CD8-positive, alpha-beta memory T cell (primary cell): ENCODE measurements around the gene PLEKHH2. TPM values are rescaled to one million over a fixed set of nuclear protein-coding genes. Genes with fewer than 3 reads are reported as not detected.

Source experiments
- CTCF ChIA-PET: fragments of 350-600 bp; sonication (Branson Sonifier 250); formaldehyde crosslinking; loops from one replicate; lab custom pipeline; 2021; ENCODE audit warnings: antibody characterized with exemption; lab: Charles Lee
- POLR2A ChIA-PET: fragments of 350-600 bp; sonication (Branson Sonifier 250); formaldehyde crosslinking; loops from one replicate; lab custom pipeline; 2021; ENCODE audit warnings: antibody characterized with exemption; lab: Charles Lee
- DNase-seq, 5 donors: peaks; one replicate each; pipeline versions ENCODE4 v3.0.0 to v3.0.0-alpha.2; 2020 to 2022; ENCODE audit warnings: mixed read lengths in 1 of 5
- H3K27ac ChIP-seq: one replicate; pipeline ENCODE4 v1.7.0; 2013; ENCODE audit warnings: low read depth, mild to moderate bottlenecking, low read length, moderate library complexity
- H3K27me3 ChIP-seq: 2 replicates; pipeline ENCODE4 v1.7.0; 2013; ENCODE audit warnings: low read length, mild to moderate bottlenecking; ENCODE audit not compliant: insufficient read depth, poor library complexity, severe bottlenecking
- H3K36me3 ChIP-seq: 2 replicates; pipeline ENCODE4 v1.7.0; 2013; ENCODE audit warnings: mild to moderate bottlenecking, low read length, moderate library complexity; ENCODE audit not compliant: insufficient read depth
- H3K4me1 ChIP-seq: 2 replicates; pipeline ENCODE4 v1.7.0; 2013; ENCODE audit warnings: mild to moderate bottlenecking, low read length, moderate library complexity; ENCODE audit not compliant: insufficient read depth
- H3K4me3 ChIP-seq: 2 replicates; pipeline ENCODE4 v1.7.0; 2013; ENCODE audit warnings: mild to moderate bottlenecking, low read length
- H3K9me3 ChIP-seq: 2 replicates; pipeline ENCODE4 v1.7.0; 2013; ENCODE audit warnings: mild to moderate bottlenecking, low read length
- H3K27ac Mint-ChIP-seq, 8 donors: one replicate each; pipeline ENCODE4 v1.8.0; 2020 to 2021; ENCODE audit warnings: mixed read lengths in 8 of 8, mild to moderate bottlenecking in 6 of 8, inconsistent platforms in 3 of 8, moderate library complexity in 3 of 8
- H3K27me3 Mint-ChIP-seq, 2 donors: one replicate each; pipeline ENCODE4 v1.8.0; 2020 to 2021; ENCODE audit warnings: mixed read lengths in 2 of 2, mild to moderate bottlenecking in 1 of 2, moderate library complexity in 1 of 2
- H3K36me3 Mint-ChIP-seq, 3 donors: one replicate each; pipeline ENCODE4 v1.8.0; 2020 to 2021; ENCODE audit warnings: mixed read lengths in 3 of 3, inconsistent platforms in 1 of 3, mild to moderate bottlenecking in 1 of 3
- H3K4me1 Mint-ChIP-seq, 3 donors: one replicate each; pipeline ENCODE4 v1.8.0; 2020 to 2021; ENCODE audit warnings: mixed read lengths in 3 of 3, inconsistent platforms in 1 of 3, mild to moderate bottlenecking in 1 of 3
- H3K4me3 Mint-ChIP-seq, 7 donors: one replicate each; pipeline ENCODE4 v1.8.0; 2020 to 2021; ENCODE audit warnings: mixed read lengths in 7 of 7, mild to moderate bottlenecking in 6 of 7, moderate library complexity in 4 of 7, inconsistent platforms in 2 of 7
- H3K9me3 Mint-ChIP-seq, 5 donors: one replicate each; pipeline ENCODE4 v1.8.0; 2020 to 2022; ENCODE audit warnings: mixed read lengths in 5 of 5, mild to moderate bottlenecking in 3 of 5, moderate library complexity in 2 of 5, inconsistent platforms in 1 of 5
- polyA plus RNA-seq: library from polyadenylated mRNA; unstranded; fragments of 300-500 nt; fragmentation: Illumina TruSeq; gene quantifications from one replicate; pipeline ENCODE4 v1.2.3, GENCODE V29; 2021
- total RNA-seq, 2 experiments: library from RNA; stranded (reverse); gene quantifications; one replicate each; pipeline ENCODE4 v1.2.3, GENCODE V29; 2021

PLEKHH2 gene
- total and polyA plus RNA-seq, 3 experiments from 2014 or later: 0.48 to 0.49 TPM; not detected in 1

DNA sequence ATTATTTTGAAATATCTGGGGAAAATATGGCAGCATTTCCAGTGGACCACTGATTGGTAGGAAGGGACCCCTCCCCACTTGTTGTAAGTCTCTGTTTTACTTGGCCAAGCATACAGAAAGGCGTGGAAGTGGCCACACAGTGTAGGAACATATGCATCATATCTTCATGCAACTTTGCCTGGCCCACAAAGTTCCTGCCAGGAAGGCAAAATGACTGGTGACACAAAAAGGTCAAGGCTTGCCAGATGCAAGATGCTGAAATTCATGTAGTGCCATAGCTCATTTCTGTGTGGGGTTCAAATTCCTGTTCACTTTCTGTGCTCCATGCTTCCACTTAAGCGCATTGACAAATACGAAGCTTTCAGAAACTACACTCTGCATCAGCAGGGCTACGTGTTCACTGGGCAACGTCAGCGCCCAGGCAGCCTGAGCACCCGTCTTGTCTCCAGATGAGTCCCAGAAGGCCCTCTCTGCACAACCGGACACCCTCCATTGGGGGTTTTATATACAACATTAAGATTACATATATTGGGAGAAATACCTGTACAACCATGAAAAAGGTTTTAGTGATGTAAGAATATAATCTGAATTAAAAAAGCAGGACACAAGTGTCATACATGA lies 140.4 kb downstream of the PLEKHH2 start:
- H3K27ac ChIP-seq: no peak overlapping the region
- no peak overlapping the region for H3K27ac Mint-ChIP-seq
- DNase-seq: no peak
- H3K4me1 ChIP-seq: peaks cover 4% of the 10 kb centered on the region
- POLR2A ChIA-PET: no interaction called here
- no peaks in the 10 kb centered on the region for H3K36me3 ChIP-seq
- no peak overlapping the region for H3K4me3 ChIP-seq
- H3K9me3 Mint-ChIP-seq: no peaks in the 10 kb centered on the region
- H3K36me3 Mint-ChIP-seq: peaks cover 7 to 13% (median 12%) of the 10 kb centered on the region in 3 donors
- peaks cover 11 to 20% (median 16%) of the 10 kb centered on the region in 3 donors for H3K4me1 Mint-ChIP-seq
- CTCF ChIA-PET: no interaction called here
- no peaks in the 10 kb centered on the region for H3K27me3 ChIP-seq
- H3K9me3 ChIP-seq: no peaks in the 10 kb centered on the region
- peaks cover 0 to 1% of the 10 kb centered on the region in 2 donors for H3K27me3 Mint-ChIP-seq
- no peak overlapping the region for H3K4me3 Mint-ChIP-seq

DNA sequence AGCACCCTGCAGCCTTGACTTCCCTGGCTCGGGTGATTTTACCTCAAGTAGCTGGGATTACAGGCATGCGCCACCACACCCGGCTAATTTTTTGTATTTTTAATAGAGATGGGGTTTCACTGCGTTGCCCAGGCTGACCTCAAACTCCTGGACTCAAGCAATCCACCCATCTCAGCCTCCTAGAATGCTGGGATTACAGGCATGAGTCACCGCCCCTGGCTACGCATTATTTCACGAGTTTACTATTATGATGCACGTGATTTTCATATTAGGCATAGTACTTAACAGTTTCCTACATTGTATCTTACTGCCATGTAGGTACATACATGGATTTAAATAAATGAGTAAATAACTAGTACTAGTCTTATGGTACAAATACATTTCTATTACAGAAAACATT lies 141.2 kb downstream of the PLEKHH2 start:
- no peaks in the 10 kb centered on the region for H3K36me3 ChIP-seq
- H3K4me3 ChIP-seq: no peak overlapping the region
- H3K27me3 ChIP-seq: no peaks in the 10 kb centered on the region
- Mint-ChIP-seq H3K4me3 (no peak overlapping the region), H3K27me3 (peaks cover 0 to 1% of the 10 kb centered on the region in 2 donors), H3K27ac (no peak overlapping the region), H3K36me3 (peaks cover 7 to 13% (median 12%) of the 10 kb centered on the region in 3 donors), H3K4me1 (peaks cover 11 to 17% (median 15%) of the 10 kb centered on the region in 3 donors), H3K9me3 (no peaks in the 10 kb centered on the region)
- no peak for DNase-seq
- CTCF ChIA-PET: no interaction called here
- no peaks in the 10 kb centered on the region for H3K9me3 ChIP-seq
- H3K27ac ChIP-seq: no peak overlapping the region
- peaks cover 4% of the 10 kb centered on the region for H3K4me1 ChIP-seq
- POLR2A ChIA-PET: no interaction called here

DNA sequence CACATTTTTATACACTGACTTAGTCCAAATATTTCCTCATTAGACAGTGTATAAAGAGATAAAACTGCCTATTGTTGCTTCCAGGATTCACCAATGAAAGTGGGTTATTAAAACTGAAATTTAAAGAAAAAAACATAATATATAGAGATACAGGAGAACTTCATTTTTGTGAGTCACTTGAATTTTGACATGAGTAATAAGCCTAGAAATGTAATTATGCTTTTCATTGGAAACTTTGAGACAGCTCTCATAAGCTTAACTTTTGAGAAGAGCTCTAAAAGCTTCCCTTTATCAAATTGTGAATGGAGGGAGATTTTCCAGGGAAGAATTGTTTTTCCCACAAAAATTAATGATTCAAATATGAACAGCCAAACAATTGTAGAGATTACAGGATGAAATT lies 150.8 kb downstream of the PLEKHH2 start:
- Mint-ChIP-seq H3K27me3 (no peaks in the 10 kb centered on the region), H3K4me1 (no peaks in the 10 kb centered on the region), H3K27ac (peak overlapping the region in 1 of 8 donors; percentile 57), H3K9me3 (no peaks in the 10 kb centered on the region), H3K36me3 (peaks cover 2 to 18% (median 12%) of the 10 kb centered on the region in 3 donors), H3K4me3 (no peak overlapping the region)
- Histone ChIP-seq H3K36me3 (no peaks in the 10 kb centered on the region), H3K27me3 (no peaks in the 10 kb centered on the region), H3K9me3 (no peaks in the 10 kb centered on the region), H3K4me1 (no peaks in the 10 kb centered on the region), H3K4me3 (no peak overlapping the region), H3K27ac (no peak overlapping the region)
- CTCF ChIA-PET: no interaction called here
- DNase-seq: no peak
- POLR2A ChIA-PET: no interaction called here

DNA sequence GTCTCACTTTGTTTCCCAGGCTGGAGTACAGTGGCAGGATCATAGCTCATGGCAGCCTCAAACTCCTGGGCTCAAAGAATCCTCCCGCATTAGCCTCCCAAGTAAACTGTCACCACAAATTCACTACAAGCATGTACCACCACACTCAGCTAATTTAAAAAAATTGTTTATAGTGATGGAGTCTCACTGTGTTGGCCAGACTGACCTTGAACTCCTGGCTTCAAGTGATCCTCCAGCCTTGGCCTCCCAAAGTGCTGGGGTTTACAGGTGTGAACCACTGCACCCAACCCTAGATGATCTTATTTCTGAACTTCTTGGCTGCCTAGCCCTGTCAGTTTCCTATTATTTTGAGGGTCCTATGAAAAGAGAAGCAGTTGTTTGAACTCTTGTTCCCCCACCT lies 151.6 kb downstream of the PLEKHH2 start:
- Mint-ChIP-seq H3K9me3 (no peaks in the 10 kb centered on the region), H3K27me3 (no peaks in the 10 kb centered on the region), H3K4me3 (no peak overlapping the region), H3K27ac (no peak overlapping the region), H3K4me1 (no peaks in the 10 kb centered on the region), H3K36me3 (peaks cover 2 to 19% (median 12%) of the 10 kb centered on the region in 3 donors)
- Histone ChIP-seq H3K4me3 (no peak overlapping the region), H3K36me3 (no peaks in the 10 kb centered on the region), H3K9me3 (no peaks in the 10 kb centered on the region), H3K4me1 (no peaks in the 10 kb centered on the region), H3K27me3 (no peaks in the 10 kb centered on the region), H3K27ac (no peak overlapping the region)
- CTCF ChIA-PET: no interaction called here
- DNase-seq: no peak
- POLR2A ChIA-PET: no interaction called here

DNA sequence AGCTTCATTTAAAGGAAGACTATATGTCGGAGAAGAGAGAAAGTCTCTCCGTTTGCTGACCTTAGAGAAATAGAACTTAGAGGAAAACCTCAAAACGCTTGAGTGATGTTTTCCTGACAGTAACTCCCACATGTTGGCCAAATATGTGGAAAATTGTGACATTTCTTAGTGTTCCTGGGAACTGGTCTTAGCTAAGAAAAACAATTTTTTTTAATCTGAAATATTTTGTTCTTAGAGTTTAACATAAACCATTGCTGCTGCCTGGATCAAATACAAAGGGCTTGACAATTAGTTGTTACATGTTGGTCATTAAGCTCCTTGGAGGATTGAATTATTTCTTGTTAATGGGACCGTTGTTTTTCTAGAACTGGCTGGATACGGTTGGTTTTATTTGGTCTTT lies 153.1 kb downstream of the PLEKHH2 start:
- Mint-ChIP-seq H3K27me3 (no peaks in the 10 kb centered on the region), H3K9me3 (no peaks in the 10 kb centered on the region), H3K4me1 (no peaks in the 10 kb centered on the region), H3K4me3 (no peak overlapping the region), H3K27ac (no peak overlapping the region), H3K36me3 (peaks cover 2 to 23% (median 12%) of the 10 kb centered on the region in 3 donors)
- no peaks in the 10 kb centered on the region for H3K36me3 ChIP-seq
- no peaks in the 10 kb centered on the region for H3K27me3 ChIP-seq
- POLR2A ChIA-PET: no interaction called here
- H3K4me1 ChIP-seq: no peaks in the 10 kb centered on the region
- no peak for DNase-seq
- no peaks in the 10 kb centered on the region for H3K9me3 ChIP-seq
- H3K4me3 ChIP-seq: no peak overlapping the region
- CTCF ChIA-PET: no interaction called here
- no peak overlapping the region for H3K27ac ChIP-seq

DNA sequence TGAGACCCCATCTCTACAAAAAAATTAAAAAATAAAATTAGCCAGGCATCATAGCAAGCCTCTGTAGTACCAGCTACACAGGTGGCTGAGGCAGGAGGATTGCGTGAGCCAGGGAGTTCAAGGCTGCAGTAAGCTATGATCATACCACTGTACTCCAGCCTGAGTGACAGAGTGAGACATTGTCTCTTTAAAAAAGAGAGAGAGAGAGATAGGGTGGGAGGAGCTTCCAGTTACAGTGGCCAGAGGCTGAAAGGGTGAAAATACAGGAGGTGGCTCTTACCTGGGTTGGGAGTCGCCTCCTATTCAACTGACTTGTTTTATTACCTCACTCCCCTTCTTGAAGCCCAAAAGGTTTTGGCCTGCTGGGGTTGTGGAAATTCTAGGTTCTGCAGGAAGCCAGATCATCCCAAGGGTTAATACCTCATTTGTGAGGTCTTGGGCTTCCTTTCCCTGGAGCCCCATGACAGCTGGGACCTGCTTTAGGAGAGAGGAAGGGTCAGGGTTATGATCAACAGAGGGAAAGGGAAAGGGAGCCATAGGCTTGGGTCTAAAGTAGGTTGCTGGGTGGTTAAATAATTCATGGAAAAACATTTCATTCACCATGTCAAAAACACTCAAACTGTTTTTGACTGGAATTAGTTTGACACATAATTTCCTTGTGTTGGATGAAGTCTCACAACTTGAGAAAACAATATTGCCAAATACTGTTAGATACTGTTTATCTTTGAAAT lies 154.1 kb downstream of the PLEKHH2 start:
- H3K9me3 Mint-ChIP-seq: no peaks in the 10 kb centered on the region
- Histone ChIP-seq H3K4me1 (no peaks in the 10 kb centered on the region), H3K27me3 (no peaks in the 10 kb centered on the region), H3K4me3 (no peak overlapping the region), H3K36me3 (no peaks in the 10 kb centered on the region), H3K27ac (no peak overlapping the region), H3K9me3 (no peaks in the 10 kb centered on the region)
- DNase-seq: no peak
- H3K36me3 Mint-ChIP-seq: peaks cover 5 to 26% (median 12%) of the 10 kb centered on the region in 3 donors
- CTCF ChIA-PET: no interaction called here
- H3K27ac Mint-ChIP-seq: peak overlapping the region in 1 of 8 donors; percentile 33
- no peak overlapping the region for H3K4me3 Mint-ChIP-seq
- no peaks in the 10 kb centered on the region for H3K27me3 Mint-ChIP-seq
- H3K4me1 Mint-ChIP-seq: no peaks in the 10 kb centered on the region
- POLR2A ChIA-PET: no interaction called here

GRCh38 chr2:43792653-43793052 lies 155.6 kb downstream of the PLEKHH2 start:
- ChIA-PET POLR2A (no interaction called here), CTCF (no interaction called here)
- Histone ChIP-seq H3K4me3 (no peak overlapping the region), H3K36me3 (no peaks in the 10 kb centered on the region), H3K27ac (no peak overlapping the region), H3K27me3 (no peaks in the 10 kb centered on the region), H3K9me3 (no peaks in the 10 kb centered on the region), H3K4me1 (no peaks in the 10 kb centered on the region)
- H3K9me3 Mint-ChIP-seq: no peaks in the 10 kb centered on the region
- no peak for DNase-seq
- H3K27me3 Mint-ChIP-seq: no peaks in the 10 kb centered on the region
- H3K36me3 Mint-ChIP-seq: peaks cover 5 to 25% (median 12%) of the 10 kb centered on the region in 3 donors
- no peaks in the 10 kb centered on the region for H3K4me1 Mint-ChIP-seq
- H3K4me3 Mint-ChIP-seq: no peak overlapping the region
- H3K27ac Mint-ChIP-seq: peak overlapping the region in 1 of 8 donors; percentile 42

GRCh38 chr2:43794956-43795355 lies 157.9 kb downstream of the PLEKHH2 start:
- no peaks in the 10 kb centered on the region for H3K4me1 ChIP-seq
- no peaks in the 10 kb centered on the region for H3K9me3 ChIP-seq
- ChIA-PET POLR2A (no interaction called here), CTCF (no interaction called here)
- no peak overlapping the region for H3K27ac ChIP-seq
- no peak overlapping the region for H3K4me3 Mint-ChIP-seq
- no peak overlapping the region for H3K27ac Mint-ChIP-seq
- no peaks in the 10 kb centered on the region for H3K36me3 ChIP-seq
- H3K27me3 ChIP-seq: no peaks in the 10 kb centered on the region
- H3K36me3 Mint-ChIP-seq: peaks cover 4 to 17% (median 5%) of the 10 kb centered on the region in 3 donors
- no peaks in the 10 kb centered on the region for H3K27me3 Mint-ChIP-seq
- H3K9me3 Mint-ChIP-seq: no peaks in the 10 kb centered on the region
- no peak for DNase-seq
- no peaks in the 10 kb centered on the region for H3K4me1 Mint-ChIP-seq
- H3K4me3 ChIP-seq: no peak overlapping the region
